Erythroblast (primary cell): Measurements from ENCODE around the gene CDR2L.

Experiments
- GATA1 ChIP-seq: IDR thresholded peaks from 2 replicates; pipeline ENCODE4 v1.6.1; 2011; ENCODE audit warnings: low read depth, mild to moderate bottlenecking, control low read depth, low read length, moderate library complexity
- POLR2A ChIP-seq: IDR thresholded peaks from 2 replicates; pipeline ENCODE4 v1.6.1; 2011; ENCODE audit warnings: mild to moderate bottlenecking, low read length

DNA sequence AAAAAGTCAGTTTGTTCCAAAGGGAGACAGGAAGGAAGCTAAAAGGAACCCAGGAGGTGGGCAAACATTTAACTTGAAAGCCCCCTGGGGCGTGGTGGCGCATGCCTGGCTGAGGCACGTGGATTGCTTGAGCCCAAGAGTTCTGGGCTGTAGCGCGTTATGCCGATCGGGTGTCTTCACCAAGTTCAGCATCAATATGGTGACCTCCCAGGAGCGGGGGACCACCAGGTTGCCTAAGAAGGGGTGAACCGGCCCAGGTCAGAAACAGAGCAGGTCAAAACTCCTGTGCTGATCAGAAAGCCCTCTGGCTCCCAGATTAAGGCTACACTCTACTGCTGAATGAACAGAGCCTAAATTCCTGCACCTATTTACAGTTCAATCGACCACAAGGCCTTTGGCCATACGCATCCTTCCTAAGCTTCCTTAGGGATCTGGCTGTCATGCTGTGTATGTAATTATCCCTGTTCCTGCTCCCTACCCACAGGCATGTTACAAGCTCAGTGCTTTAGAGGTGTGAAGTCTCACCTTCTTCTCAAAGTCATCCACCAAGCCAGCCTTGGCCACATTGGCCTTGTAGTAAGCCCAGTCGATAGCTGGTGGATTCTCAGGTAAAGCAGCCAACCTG is 54.3 kb downstream of the CDR2L start:
- TF ChIP-seq POLR2A (no peak), GATA1 (no peak)
